Activated naive CD4-positive, alpha-beta T cell treated with anti-CD3 and anti-CD28 coated beads, Interleukin-2, amount 10 ng/mL, durations not matched to agents 7 days and 5 days (primary cell): ENCODE measurements around the gene JAZF1.

Experiments used
- CTCF ChIA-PET: fragments of 350-600 bp; sonication (Branson Sonifier 250); formaldehyde crosslinking; loops from one replicate; lab custom pipeline; 2021; ENCODE audit warnings: antibody characterized with exemption; lab: Charles Lee
- DNase-seq: peaks from one replicate; pipeline ENCODE4 v3.0.0-alpha.2; 2020
- H3K27ac Mint-ChIP-seq: one replicate; pipeline ENCODE4 v1.8.0; 2021; ENCODE audit warnings: mild to moderate bottlenecking, moderate library complexity, mixed read lengths
- H3K27me3 Mint-ChIP-seq: one replicate; pipeline ENCODE4 v1.8.0; 2021; ENCODE audit warnings: mild to moderate bottlenecking, mixed read lengths
- H3K36me3 Mint-ChIP-seq: one replicate; pipeline ENCODE4 v1.8.0; 2021; ENCODE audit warnings: mixed read lengths
- H3K4me1 Mint-ChIP-seq: one replicate; pipeline ENCODE4 v1.8.0; 2021; ENCODE audit warnings: mixed read lengths
- H3K4me3 Mint-ChIP-seq: one replicate; pipeline ENCODE4 v1.8.0; 2021; ENCODE audit warnings: mild to moderate bottlenecking, moderate library complexity, mixed read lengths
- H3K9me3 Mint-ChIP-seq: one replicate; pipeline ENCODE4 v1.8.0; 2021; ENCODE audit warnings: mixed read lengths

The JAZF1 gene

GRCh38 chr7:27955596-27955995 lies 225.0 kb downstream of the JAZF1 start:
- Mint-ChIP-seq H3K36me3 (no peaks in the 10 kb centered on the region), H3K4me3 (no peak overlapping the region), H3K4me1 (peaks cover 23% of the 10 kb centered on the region), H3K9me3 (no peaks in the 10 kb centered on the region), H3K27me3 (peaks cover 3% of the 10 kb centered on the region), H3K27ac (no peak overlapping the region)
- CTCF ChIA-PET, result no interaction called here
- no peak for DNase-seq

- H3K4me1 Mint-ChIP-seq, result peaks cover 23% of the 10 kb centered on the region
- H3K4me3 Mint-ChIP-seq, result no peak overlapping the region
- no peak overlapping the region for H3K27ac Mint-ChIP-seq
Measured at GRCh38 chr7:27955011-27955410, 225.6 kb downstream of the JAZF1 start.

GRCh38 chr7:27953777-27954176 lies 226.8 kb downstream of the JAZF1 start:
- CTCF ChIA-PET, result interaction anchor here (1.3 to 1.5 kb wide), 2 partner anchors 31 to 108 kb away, joined by 3 read pairs; no protein-coding TSS in a partner anchor
- DNase-seq, result no peak
- no peak overlapping the region for H3K27ac Mint-ChIP-seq
- H3K4me1 Mint-ChIP-seq, result peaks cover 23% of the 10 kb centered on the region
- H3K4me3 Mint-ChIP-seq, result no peak overlapping the region
- peaks cover 3% of the 10 kb centered on the region for H3K27me3 Mint-ChIP-seq
- no peaks in the 10 kb centered on the region for H3K9me3 Mint-ChIP-seq
- no peaks in the 10 kb centered on the region for H3K36me3 Mint-ChIP-seq

More at GRCh38 chr7:27955011-27955410, 225.6 kb downstream of the JAZF1 start:
- no peak for DNase-seq
- CTCF ChIA-PET, result no interaction called here
- H3K27me3 Mint-ChIP-seq, result peaks cover 3% of the 10 kb centered on the region
- no peaks in the 10 kb centered on the region for H3K9me3 Mint-ChIP-seq
- H3K36me3 Mint-ChIP-seq, result no peaks in the 10 kb centered on the region

GRCh38 chr7:27953361-27953760 lies 227.2 kb downstream of the JAZF1 start:
- Mint-ChIP-seq H3K9me3 (no peaks in the 10 kb centered on the region), H3K4me3 (no peak overlapping the region), H3K27me3 (peaks cover 3% of the 10 kb centered on the region), H3K27ac (no peak overlapping the region), H3K36me3 (no peaks in the 10 kb centered on the region), H3K4me1 (peaks cover 23% of the 10 kb centered on the region)
- CTCF ChIA-PET, result interaction anchor here (1.3 to 1.5 kb wide), 2 partner anchors 31 to 109 kb away, joined by 3 read pairs; no protein-coding TSS in a partner anchor
- DNase-seq, result no peak

- H3K27ac Mint-ChIP-seq, result no peak overlapping the region
- CTCF ChIA-PET, result interaction anchor here (1.1 to 1.5 kb wide), 3 partner anchors 30 to 109 kb away, joined by 3 read pairs; no protein-coding TSS in a partner anchor
Measured at GRCh38 chr7:27952456-27953285, 227.9 kb downstream of the JAZF1 start.

GRCh38 chr7:27950123-27950522 lies 230.5 kb downstream of the JAZF1 start:
- Mint-ChIP-seq H3K4me3 (no peak overlapping the region), H3K4me1 (peaks cover 23% of the 10 kb centered on the region), H3K27me3 (peaks cover 7% of the 10 kb centered on the region), H3K9me3 (no peaks in the 10 kb centered on the region), H3K27ac (no peak overlapping the region), H3K36me3 (no peaks in the 10 kb centered on the region)
- DNase-seq, result no peak
- CTCF ChIA-PET, result no interaction called here

More at GRCh38 chr7:27952456-27953285, 227.9 kb downstream of the JAZF1 start:
- Mint-ChIP-seq H3K27me3 (peaks cover 7% of the 10 kb centered on the region), H3K36me3 (no peaks in the 10 kb centered on the region), H3K4me3 (no peak overlapping the region), H3K9me3 (no peaks in the 10 kb centered on the region), H3K4me1 (peaks cover 23% of the 10 kb centered on the region)
- no peak for DNase-seq

GRCh38 chr7:27948861-27949260 lies 231.7 kb downstream of the JAZF1 start:
- Mint-ChIP-seq H3K36me3 (no peaks in the 10 kb centered on the region), H3K4me3 (no peak overlapping the region), H3K4me1 (peaks cover 20% of the 10 kb centered on the region), H3K9me3 (no peaks in the 10 kb centered on the region), H3K27ac (no peak overlapping the region), H3K27me3 (peaks cover 4% of the 10 kb centered on the region)
- no peak for DNase-seq
- CTCF ChIA-PET, result no interaction called here

GRCh38 chr7:27947586-27948278 lies 232.9 kb downstream of the JAZF1 start:
- Mint-ChIP-seq H3K4me1 (peaks cover 9% of the 10 kb centered on the region), H3K27me3 (peaks cover 4% of the 10 kb centered on the region), H3K36me3 (no peaks in the 10 kb centered on the region), H3K4me3 (no peak overlapping the region), H3K9me3 (no peaks in the 10 kb centered on the region), H3K27ac (no peak overlapping the region)
- CTCF ChIA-PET, result no interaction called here
- no peak for DNase-seq

GRCh38 chr7:27946351-27946750 lies 234.2 kb downstream of the JAZF1 start:
- Mint-ChIP-seq H3K36me3 (no peaks in the 10 kb centered on the region), H3K9me3 (no peaks in the 10 kb centered on the region), H3K4me3 (no peak overlapping the region), H3K27ac (no peak overlapping the region), H3K4me1 (no peaks in the 10 kb centered on the region), H3K27me3 (peaks cover 4% of the 10 kb centered on the region)
- no peak for DNase-seq
- CTCF ChIA-PET, result no interaction called here

- H3K36me3 Mint-ChIP-seq, result no peaks in the 10 kb centered on the region
- peaks cover 4% of the 10 kb centered on the region for H3K27me3 Mint-ChIP-seq
- H3K4me3 Mint-ChIP-seq, result no peak overlapping the region
- CTCF ChIA-PET, result no interaction called here
- no peaks in the 10 kb centered on the region for H3K9me3 Mint-ChIP-seq
- no peak for DNase-seq
- no peaks in the 10 kb centered on the region for H3K4me1 Mint-ChIP-seq
- H3K27ac Mint-ChIP-seq, result no peak overlapping the region
Measured at GRCh38 chr7:27945058-27945795, 235.4 kb downstream of the JAZF1 start.

- Mint-ChIP-seq H3K27ac (no peak overlapping the region), H3K4me1 (no peaks in the 10 kb centered on the region), H3K4me3 (no peak overlapping the region), H3K9me3 (no peaks in the 10 kb centered on the region), H3K36me3 (no peaks in the 10 kb centered on the region), H3K27me3 (peaks cover 4% of the 10 kb centered on the region)
- CTCF ChIA-PET, result no interaction called here
- DNase-seq, result no peak
Measured at GRCh38 chr7:27944643-27945042, 236.0 kb downstream of the JAZF1 start.

- CTCF ChIA-PET, result no interaction called here
- no peak for DNase-seq
- no peak overlapping the region for H3K27ac Mint-ChIP-seq
- no peaks in the 10 kb centered on the region for H3K4me1 Mint-ChIP-seq
- no peaks in the 10 kb centered on the region for H3K9me3 Mint-ChIP-seq
- H3K4me3 Mint-ChIP-seq, result no peak overlapping the region
- H3K36me3 Mint-ChIP-seq, result no peaks in the 10 kb centered on the region
- H3K27me3 Mint-ChIP-seq, result peaks cover 4% of the 10 kb centered on the region
Measured at GRCh38 chr7:27943241-27943640, 237.4 kb downstream of the JAZF1 start.

- CTCF ChIA-PET, result no interaction called here
Measured at GRCh38 chr7:27942711-27943110, 237.9 kb downstream of the JAZF1 start.

GRCh38 chr7:27941522-27941921 lies 239.1 kb downstream of the JAZF1 start:
- no peaks in the 10 kb centered on the region for H3K36me3 Mint-ChIP-seq

More at GRCh38 chr7:27942711-27943110, 237.9 kb downstream of the JAZF1 start:
- no peak overlapping the region for H3K4me3 Mint-ChIP-seq
- no peaks in the 10 kb centered on the region for H3K9me3 Mint-ChIP-seq
- no peaks in the 10 kb centered on the region for H3K36me3 Mint-ChIP-seq
- peaks cover 1% of the 10 kb centered on the region for H3K27me3 Mint-ChIP-seq
- no peaks in the 10 kb centered on the region for H3K4me1 Mint-ChIP-seq
- no peak overlapping the region for H3K27ac Mint-ChIP-seq
- no peak for DNase-seq

More at GRCh38 chr7:27941522-27941921, 239.1 kb downstream of the JAZF1 start:
- CTCF ChIA-PET, result interaction anchor here (1.2 to 1.3 kb wide), 2 partner anchors 21 to 78 kb away, joined by 3 to 4 read pairs; no protein-coding TSS in a partner anchor
- no peak overlapping the region for H3K27ac Mint-ChIP-seq
- H3K27me3 Mint-ChIP-seq, result no peaks in the 10 kb centered on the region
- no peaks in the 10 kb centered on the region for H3K9me3 Mint-ChIP-seq
- no peaks in the 10 kb centered on the region for H3K4me1 Mint-ChIP-seq
- DNase-seq, result no peak
- no peak overlapping the region for H3K4me3 Mint-ChIP-seq
